ENCODE data around the gene RNF113B.

Gene RNF113B

GRCh38 chr13:98203646-98204326, 26.7 kb upstream of the RNF113B start:
- no peak for DNase-seq

- no peak for DNase-seq
Observed at GRCh38 chr13:98201984-98202383, 24.9 kb upstream of the RNF113B start.

- no peak for DNase-seq
Observed at GRCh38 chr13:98201189-98201588, 24.1 kb upstream of the RNF113B start.

GRCh38 chr13:98200211-98200878, 23.3 kb upstream of the RNF113B start:
- DNase-seq, result no peak

GRCh38 chr13:98199480-98199879, 22.4 kb upstream of the RNF113B start:
- DNase-seq, result peak; percentile 58

GRCh38 chr13:98198683-98199082, 21.6 kb upstream of the RNF113B start:
- no peak for DNase-seq

- no peak for DNase-seq
Observed at GRCh38 chr13:98195054-98195791, 18.2 kb upstream of the RNF113B start.

GRCh38 chr13:98192008-98192407, 14.9 kb upstream of the RNF113B start:
- DNase-seq, result no peak

- no peak for DNase-seq
Observed at GRCh38 chr13:98190889-98191444, 13.9 kb upstream of the RNF113B start.

- DNase-seq, result no peak
Observed at GRCh38 chr13:98189841-98190505, 12.9 kb upstream of the RNF113B start.

- no peak for DNase-seq
Observed at GRCh38 chr13:98188544-98189166, 11.6 kb upstream of the RNF113B start.

- DNase-seq, result no peak
Observed at GRCh38 chr13:98187965-98188261, 10.8 kb upstream of the RNF113B start.

GRCh38 chr13:98187155-98187964, 10.3 kb upstream of the RNF113B start:
- DNase-seq, result peak; percentile 43

- no peak for DNase-seq
Observed at GRCh38 chr13:98184792-98185191, 7.7 kb upstream of the RNF113B start.

GRCh38 chr13:98182589-98182988, 5.5 kb upstream of the RNF113B start:
- DNase-seq, result no peak

- DNase-seq, result no peak
Observed at GRCh38 chr13:98182153-98182552, 5.1 kb upstream of the RNF113B start.

- no peak for DNase-seq
Observed at GRCh38 chr13:98181111-98181815, 4.2 kb upstream of the RNF113B start.

- DNase-seq, result peak; percentile 38
Observed at GRCh38 chr13:98180092-98180491, 3.0 kb upstream of the RNF113B start.

GRCh38 chr13:98175823-98176222, 1.2 kb downstream of the RNF113B start:
- DNase-seq, result no peak

GRCh38 chr13:98175043-98175442, 2.0 kb downstream of the RNF113B start:
- DNase-seq, result no peak

- DNase-seq, result no peak
Observed at GRCh38 chr13:98174307-98174706, 2.8 kb downstream of the RNF113B start.
